ENCODE measurements around the gene ARGFX.

ARGFX gene

DNA sequence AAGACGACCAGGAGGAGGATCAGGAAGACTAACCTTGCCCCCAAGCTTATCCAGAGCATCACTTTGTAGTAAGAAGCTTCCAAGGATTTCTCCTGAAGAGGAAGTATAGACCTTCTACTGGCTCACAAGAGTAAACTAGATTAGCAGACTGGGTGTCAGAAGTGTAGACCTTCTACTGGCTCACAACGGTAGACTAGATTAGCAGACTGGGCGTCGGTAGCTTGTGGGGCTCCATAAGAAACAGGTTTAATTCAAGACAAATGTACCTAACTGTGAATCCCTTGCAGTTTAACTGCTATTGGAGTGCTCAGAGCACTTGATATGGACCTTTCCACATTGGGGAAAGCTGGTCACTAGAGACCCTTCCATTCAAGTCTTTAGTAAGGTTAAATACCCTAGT is 38.4 kb downstream of the ARGFX start:
- TF ChIP-seq, protein P1, sequence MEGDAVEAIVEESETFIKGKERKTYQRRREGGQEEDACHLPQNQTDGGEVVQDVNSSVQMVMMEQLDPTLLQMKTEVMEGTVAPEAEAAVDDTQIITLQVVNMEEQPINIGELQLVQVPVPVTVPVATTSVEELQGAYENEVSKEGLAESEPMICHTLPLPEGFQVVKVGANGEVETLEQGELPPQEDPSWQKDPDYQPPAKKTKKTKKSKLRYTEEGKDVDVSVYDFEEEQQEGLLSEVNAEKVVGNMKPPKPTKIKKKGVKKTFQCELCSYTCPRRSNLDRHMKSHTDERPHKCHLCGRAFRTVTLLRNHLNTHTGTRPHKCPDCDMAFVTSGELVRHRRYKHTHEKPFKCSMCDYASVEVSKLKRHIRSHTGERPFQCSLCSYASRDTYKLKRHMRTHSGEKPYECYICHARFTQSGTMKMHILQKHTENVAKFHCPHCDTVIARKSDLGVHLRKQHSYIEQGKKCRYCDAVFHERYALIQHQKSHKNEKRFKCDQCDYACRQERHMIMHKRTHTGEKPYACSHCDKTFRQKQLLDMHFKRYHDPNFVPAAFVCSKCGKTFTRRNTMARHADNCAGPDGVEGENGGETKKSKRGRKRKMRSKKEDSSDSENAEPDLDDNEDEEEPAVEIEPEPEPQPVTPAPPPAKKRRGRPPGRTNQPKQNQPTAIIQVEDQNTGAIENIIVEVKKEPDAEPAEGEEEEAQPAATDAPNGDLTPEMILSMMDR (IDR thresholded peaks at IDR 0.05; ENCODE audit: insufficient read depth, low read length) = no peak
- TF ChIP-seq GABPA (IDR thresholded peaks at IDR 0.05; ENCODE audit: low read depth) = no peak
- Histone ChIP-seq H3K27me3 (ENCODE audit: insufficient read depth, poor library complexity, severe bottlenecking) (no peaks in the 10 kb centered on the region), H3K27ac (replicated peaks) (no peak overlapping the region), H3K4me3 (replicated peaks; ENCODE audit: insufficient read depth, low read length) (no peak overlapping the region)
- no peak for DNase-seq (ENCODE audit: low read depth in 1 of 2, low spot score in 1 of 2)
